Measurements from ENCODE around the gene RAB35.

RAB35 gene

DNA sequence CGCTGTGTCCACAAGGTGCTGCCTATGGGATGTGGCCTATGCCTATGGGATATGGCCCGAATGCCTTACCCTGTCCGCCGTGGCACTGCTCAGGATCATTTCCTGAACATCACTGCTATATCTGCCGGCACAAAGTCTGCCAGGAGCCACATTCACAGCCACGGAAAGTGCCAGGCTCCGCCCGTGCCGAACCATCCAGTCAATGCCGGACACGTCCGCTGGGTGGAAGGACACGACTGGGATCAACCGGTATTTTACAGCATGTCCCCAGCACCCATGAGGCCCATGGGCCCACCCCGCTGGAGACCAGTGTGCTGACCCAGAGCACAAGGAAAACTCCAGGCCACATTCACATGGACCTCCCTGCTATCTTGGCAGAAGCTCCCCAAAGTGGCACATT lies 14.6 kb upstream of the RAB35 start:
- H3K4me1 ChIP-seq: no peaks in the 10 kb centered on the region
- no peaks in the 10 kb centered on the region for H3K9me3 ChIP-seq
- H3K36me3 ChIP-seq: peaks cover 99% of the 10 kb centered on the region
- TF ChIP-seq, protein P1, sequence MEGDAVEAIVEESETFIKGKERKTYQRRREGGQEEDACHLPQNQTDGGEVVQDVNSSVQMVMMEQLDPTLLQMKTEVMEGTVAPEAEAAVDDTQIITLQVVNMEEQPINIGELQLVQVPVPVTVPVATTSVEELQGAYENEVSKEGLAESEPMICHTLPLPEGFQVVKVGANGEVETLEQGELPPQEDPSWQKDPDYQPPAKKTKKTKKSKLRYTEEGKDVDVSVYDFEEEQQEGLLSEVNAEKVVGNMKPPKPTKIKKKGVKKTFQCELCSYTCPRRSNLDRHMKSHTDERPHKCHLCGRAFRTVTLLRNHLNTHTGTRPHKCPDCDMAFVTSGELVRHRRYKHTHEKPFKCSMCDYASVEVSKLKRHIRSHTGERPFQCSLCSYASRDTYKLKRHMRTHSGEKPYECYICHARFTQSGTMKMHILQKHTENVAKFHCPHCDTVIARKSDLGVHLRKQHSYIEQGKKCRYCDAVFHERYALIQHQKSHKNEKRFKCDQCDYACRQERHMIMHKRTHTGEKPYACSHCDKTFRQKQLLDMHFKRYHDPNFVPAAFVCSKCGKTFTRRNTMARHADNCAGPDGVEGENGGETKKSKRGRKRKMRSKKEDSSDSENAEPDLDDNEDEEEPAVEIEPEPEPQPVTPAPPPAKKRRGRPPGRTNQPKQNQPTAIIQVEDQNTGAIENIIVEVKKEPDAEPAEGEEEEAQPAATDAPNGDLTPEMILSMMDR (IDR thresholded peaks at IDR 0.05; ENCODE audit: low read depth, low read length): no peak
- H3K27me3 ChIP-seq: no peaks in the 10 kb centered on the region
- no peak overlapping the region for H3K4me3 ChIP-seq (ENCODE audit: low read depth, low read length)
- DNase-seq: no peak

DNA sequence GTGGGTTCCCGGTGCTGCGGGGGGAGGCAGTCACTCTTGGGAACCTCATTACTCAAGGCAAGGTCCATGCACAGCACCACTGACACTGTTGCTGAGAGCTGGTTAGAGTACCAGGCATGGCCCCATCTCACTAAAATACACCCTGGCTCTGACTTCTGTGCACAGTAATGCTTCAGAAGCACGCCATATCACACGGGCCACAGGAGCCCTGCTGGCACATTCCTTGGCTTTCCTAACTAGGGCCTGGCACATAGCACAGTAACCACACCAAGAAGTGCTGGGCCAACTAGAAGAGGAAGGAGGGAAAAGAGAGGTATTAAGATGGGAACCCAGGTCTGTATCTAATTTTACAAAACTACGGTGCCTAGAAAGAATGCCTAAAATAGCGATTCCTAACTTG lies 13.5 kb upstream of the RAB35 start:
- Histone ChIP-seq H3K27me3 (no peaks in the 10 kb centered on the region), H3K36me3 (peaks cover 93% of the 10 kb centered on the region), H3K4me3 (ENCODE audit: low read depth, low read length) (no peak overlapping the region), H3K9me3 (no peaks in the 10 kb centered on the region), H3K4me1 (no peaks in the 10 kb centered on the region)
- no peak for DNase-seq
- TF ChIP-seq, protein P1 (IDR thresholded peaks at IDR 0.05; ENCODE audit: low read depth, low read length): no peak

DNA sequence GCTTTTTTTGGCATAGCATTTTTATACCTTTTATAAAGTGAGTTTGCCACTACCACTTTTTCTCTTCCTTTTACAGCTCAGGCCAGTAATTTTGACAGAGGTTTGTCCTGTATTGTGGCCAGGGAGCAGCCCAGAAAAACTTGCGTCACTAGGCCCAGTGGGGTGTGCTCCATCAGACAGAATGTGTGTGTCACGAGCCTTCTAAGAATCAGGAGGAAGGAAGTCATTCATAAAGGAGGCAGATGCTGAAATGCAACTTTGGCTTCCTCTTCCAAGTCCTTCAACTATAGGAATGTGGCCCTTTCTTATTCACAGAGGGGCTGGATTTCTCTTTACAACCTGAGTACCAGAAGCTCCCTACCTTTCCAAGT lies 10.1 kb upstream of the RAB35 start:
- H3K27me3 ChIP-seq: no peaks in the 10 kb centered on the region
- DNase-seq: no peak
- H3K36me3 ChIP-seq: peaks cover 60% of the 10 kb centered on the region
- H3K9me3 ChIP-seq: no peaks in the 10 kb centered on the region
- TF ChIP-seq, protein P1 (IDR thresholded peaks at IDR 0.05; ENCODE audit: low read depth, low read length): no peak
- H3K4me3 ChIP-seq (ENCODE audit: low read depth, low read length): no peak overlapping the region
- no peaks in the 10 kb centered on the region for H3K4me1 ChIP-seq

DNA sequence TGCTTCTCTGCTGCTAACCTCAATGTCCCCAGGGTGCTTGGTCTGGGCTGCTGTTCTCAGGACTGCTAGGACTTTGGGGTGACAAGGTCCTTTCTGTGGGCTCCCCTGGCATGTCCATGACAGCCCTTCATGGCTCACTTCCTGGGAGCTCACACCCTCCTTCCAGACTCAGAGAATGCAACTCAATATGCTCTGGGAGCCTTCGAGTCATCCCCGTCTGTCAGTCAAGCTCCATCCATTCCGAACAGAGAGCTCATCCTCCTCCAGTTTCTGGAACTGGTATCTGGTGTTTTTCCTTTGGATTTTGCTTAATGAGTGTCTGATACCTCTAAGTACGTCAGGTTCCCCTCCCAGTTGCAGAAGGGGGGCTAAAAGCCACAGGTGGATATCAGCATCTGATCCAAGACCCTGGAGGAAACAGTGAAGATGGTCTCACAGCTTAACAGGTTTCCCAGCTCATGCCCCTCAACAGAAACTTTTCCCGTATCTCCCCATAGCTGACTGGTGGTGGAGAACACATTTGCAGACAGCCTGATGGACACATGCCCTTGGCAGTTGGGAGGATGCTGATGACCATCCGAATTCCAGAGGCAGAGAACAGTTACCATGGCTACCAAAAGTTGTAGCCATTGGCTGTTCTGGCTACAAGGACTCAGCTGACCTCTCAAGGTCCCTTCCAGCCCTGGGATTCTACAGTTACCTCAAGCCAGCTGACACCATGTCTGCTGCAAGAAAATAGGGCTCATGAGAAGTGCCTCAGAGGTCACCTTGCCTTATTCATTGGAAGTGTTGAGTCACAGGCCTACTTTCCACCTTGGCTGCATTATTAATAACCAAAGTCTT lies 9.5 kb upstream of the RAB35 start:
- TF ChIP-seq, protein P1 (IDR thresholded peaks at IDR 0.05; ENCODE audit: low read depth, low read length): no peak
- H3K4me3 ChIP-seq (ENCODE audit: low read depth, low read length): no peak overlapping the region
- H3K4me1 ChIP-seq: no peaks in the 10 kb centered on the region
- H3K9me3 ChIP-seq: no peaks in the 10 kb centered on the region
- no peaks in the 10 kb centered on the region for H3K27me3 ChIP-seq
- no peak for DNase-seq
- H3K36me3 ChIP-seq: peaks cover 54% of the 10 kb centered on the region

DNA sequence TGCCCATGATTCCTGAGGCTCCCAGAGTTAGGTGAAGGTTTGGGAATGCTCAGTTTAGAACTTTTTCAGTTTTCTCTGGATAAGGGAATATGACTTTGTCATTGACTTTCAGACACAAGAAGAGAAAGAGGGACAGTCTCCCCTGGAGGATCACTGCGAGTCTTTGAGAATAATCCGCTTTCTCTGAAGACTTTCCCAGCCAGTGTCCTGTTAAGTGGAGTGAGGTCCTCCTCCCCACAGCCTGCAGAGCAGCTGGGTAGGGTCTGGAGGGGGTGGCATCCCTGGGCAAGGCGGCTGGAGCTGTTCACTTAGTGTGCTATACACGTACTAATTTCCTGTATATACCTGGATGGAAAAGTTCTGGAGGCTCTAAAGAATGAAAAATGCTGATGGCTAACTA lies 8.5 kb upstream of the RAB35 start:
- TF ChIP-seq, protein P1 (IDR thresholded peaks at IDR 0.05; ENCODE audit: low read depth, low read length): no peak
- Histone ChIP-seq H3K36me3 (peaks cover 44% of the 10 kb centered on the region), H3K4me1 (no peaks in the 10 kb centered on the region)

DNA sequence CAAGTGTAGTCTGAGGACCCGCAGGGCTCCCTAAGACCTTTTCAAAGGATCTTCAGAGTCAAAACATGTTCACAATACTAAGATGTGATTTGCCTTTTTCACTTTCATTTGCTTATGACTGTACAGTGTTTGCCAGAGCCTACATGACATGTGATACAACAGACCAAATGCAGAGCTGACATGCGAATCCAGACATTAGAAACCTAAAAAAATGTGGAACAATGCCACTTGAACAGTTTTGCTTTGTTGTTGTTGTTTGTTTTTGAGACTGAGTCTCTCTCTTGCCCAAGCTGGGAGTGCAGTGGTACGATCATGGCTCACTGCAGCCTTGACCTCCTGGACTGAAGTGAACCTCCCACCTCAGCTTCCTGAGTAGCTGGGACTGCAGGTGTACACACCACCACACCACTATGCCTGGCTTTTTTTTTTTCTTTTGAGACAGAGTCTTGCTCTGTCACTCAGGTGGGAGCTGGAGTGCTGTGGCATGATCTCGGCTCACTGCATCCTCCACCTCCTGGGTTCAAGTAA lies 5.3 kb upstream of the RAB35 start:
- no peak for DNase-seq
- no peaks in the 10 kb centered on the region for H3K4me1 ChIP-seq
- H3K4me3 ChIP-seq (ENCODE audit: low read depth, low read length): no peak overlapping the region
- TF ChIP-seq, protein P1 (IDR thresholded peaks at IDR 0.05; ENCODE audit: low read depth, low read length): no peak
- no peaks in the 10 kb centered on the region for H3K9me3 ChIP-seq
- peaks cover 12% of the 10 kb centered on the region for H3K36me3 ChIP-seq
- H3K27me3 ChIP-seq: no peaks in the 10 kb centered on the region

More for the DNA sequence above, 8.5 kb upstream of the RAB35 start:
- no peak for DNase-seq
- no peak overlapping the region for H3K4me3 ChIP-seq (ENCODE audit: low read depth, low read length)
- no peaks in the 10 kb centered on the region for H3K9me3 ChIP-seq
- H3K27me3 ChIP-seq: no peaks in the 10 kb centered on the region

Measured in BE2C (cell line).